Breast epithelium (tissue), 4 donors: Measurements from ENCODE around the gene PUS7. TPM values are rescaled to one million over a fixed set of nuclear protein-coding genes. Genes with fewer than 3 reads are reported as not detected.
A peak's percentile ranks its signal among the peaks of the same experiment; 100 is the strongest.

ENCODE experiments used
- DNase-seq, 2 donors: peaks; one replicate each; pipeline ENCODE4 v3.0.0-alpha.2; 2019; ENCODE audit warnings: low spot score in 2 of 2
- H3K27ac ChIP-seq, 2 donors: fragments of 200-600 bp; sonication (generic) in 1 of 2; one replicate each; pipeline ENCODE4 v1.5.1; 2016 to 2019; ENCODE audit warnings: mild to moderate bottlenecking in 1 of 2
- H3K27me3 ChIP-seq, 2 donors: fragments of 200-600 bp; sonication (generic) in 1 of 2; one replicate each; pipeline versions ENCODE4 v1.5.1 to v1.6.0; 2017 to 2019; ENCODE audit warnings: control low read depth in 1 of 2, mild to moderate bottlenecking in 1 of 2
- H3K36me3 ChIP-seq: fragments of 200-600 bp; one replicate; pipeline ENCODE4 v1.5.1; 2019
- H3K4me1 ChIP-seq, 2 donors: fragments of 200-600 bp; sonication (generic); one replicate each; pipeline ENCODE4 v1.5.1; 2016 to 2019; ENCODE audit warnings: control low read depth in 1 of 2
- H3K4me3 ChIP-seq, 3 donors: fragments of 200-600 bp; sonication (generic); 1 replicate in 2 of 3; 2 replicates in 1 of 3; pipeline ENCODE4 v1.5.1; 2016 to 2019; ENCODE audit warnings: mild to moderate bottlenecking in 3 of 3, moderate library complexity in 2 of 3
- H3K9me3 ChIP-seq, 2 donors: fragments of 200-600 bp; sonication (generic) in 1 of 2; one replicate each; pipeline ENCODE4 v1.5.1; 2016 to 2019; ENCODE audit warnings: control low read depth in 1 of 2
- CTCF ChIP-seq, 3 donors: fragments of 450-650 bp; IDR thresholded peaks; one replicate each; pipeline ENCODE4 v1.5.1; 2016 to 2017; ENCODE audit warnings: antibody characterized with exemption in 3 of 3, mild to moderate bottlenecking in 3 of 3, moderate library complexity in 3 of 3
- POLR2A ChIP-seq: fragments of 450-650 bp; IDR thresholded peaks from one replicate; pipeline ENCODE4 v1.6.1; 2016; ENCODE audit warnings: antibody characterized with exemption, mild to moderate bottlenecking, moderate library complexity
- POLR2AphosphoS5 ChIP-seq, 3 donors: sonication (generic); formaldehyde crosslinking; IDR thresholded peaks; one replicate each; pipeline ENCODE4 v1.6.1; 2017; ENCODE audit warnings: antibody characterized with exemption in 3 of 3
- intact Hi-C: fragments of 100-400 bp; cut with DNase I; formaldehyde crosslinking; loops from one replicate; pipeline ENCODE4 v1.15.1; 2023; ENCODE audit warnings: low total_unique reads
- total RNA-seq, 3 donors: library from RNA; depleted of rRNA; stranded (reverse); fragments of >200 nt; gene quantifications; one replicate each; pipeline ENCODE4 v1.1.0, GENCODE V29; 2016

PUS7 gene
- total RNA-seq, 3 donors from 2014 or later, result 18.9 to 23.6 (median 19.5) TPM

DNA sequence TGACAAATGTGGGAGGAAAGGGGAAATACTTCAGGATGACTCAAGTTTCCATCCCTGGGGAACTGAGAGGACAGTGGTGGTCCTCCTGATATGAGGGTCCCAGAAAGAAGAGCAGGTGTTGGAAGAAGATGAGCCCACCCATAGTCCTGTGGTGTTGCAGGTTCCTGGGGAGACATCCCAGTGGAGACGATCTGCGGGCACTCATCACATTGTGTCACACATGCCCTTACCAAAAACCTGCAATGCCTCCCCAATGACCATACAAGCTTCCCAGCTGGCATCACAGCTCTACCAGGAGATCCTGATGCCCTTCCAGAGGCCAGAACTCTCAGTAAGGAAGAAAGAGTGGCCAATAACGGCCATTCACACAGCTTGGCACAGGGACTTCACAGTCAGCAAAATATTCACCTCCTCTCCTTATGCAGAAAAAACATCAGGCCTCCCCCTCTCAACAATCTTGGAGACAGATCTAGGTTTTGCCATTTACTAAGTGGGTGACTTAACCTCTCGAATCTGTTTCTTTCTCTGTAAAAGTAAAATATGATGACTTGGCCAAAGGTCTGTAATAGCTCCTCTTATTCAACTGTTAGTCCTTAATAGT lies 9.0 kb downstream of the PUS7 start:
- H3K27ac ChIP-seq, result no peak overlapping the region
- DNase-seq, result no peak
- H3K27me3 ChIP-seq, result no peaks in the 10 kb centered on the region
- no peaks in the 10 kb centered on the region for H3K4me1 ChIP-seq
- H3K4me3 ChIP-seq, result no peak overlapping the region
- H3K36me3 ChIP-seq, result no peaks in the 10 kb centered on the region
- intact Hi-C loops, result no loop called here
- no peaks in the 10 kb centered on the region for H3K9me3 ChIP-seq
- no peak for TF ChIP-seq POLR2AphosphoS5 (IDR thresholded peaks at IDR 0.05)
- TF ChIP-seq POLR2A, result no peak
- TF ChIP-seq CTCF (IDR thresholded peaks at IDR 0.05), result no peak

DNA sequence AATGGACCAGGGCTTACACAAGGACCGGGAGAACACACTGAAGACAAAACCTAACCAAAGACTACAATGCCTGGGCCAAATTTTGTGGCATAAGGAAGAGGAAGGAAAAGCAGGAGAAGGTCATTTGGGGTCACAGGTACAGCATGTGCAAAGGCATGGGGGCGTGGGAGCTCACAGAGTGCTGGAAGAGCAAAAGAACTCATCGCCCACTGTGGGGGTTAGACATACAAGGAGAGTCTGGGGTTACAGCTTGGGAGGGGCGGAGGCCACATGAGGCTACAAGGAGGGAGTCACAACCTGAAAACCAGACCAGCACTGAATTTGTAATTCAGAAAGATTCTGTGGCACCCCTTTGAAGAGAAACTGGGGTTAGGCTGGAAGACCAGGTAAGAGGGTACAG lies 9.7 kb downstream of the PUS7 start:
- DNase-seq, result no peak
- intact Hi-C loops, result no loop called here
- no peak for TF ChIP-seq CTCF (IDR thresholded peaks at IDR 0.05)
- TF ChIP-seq POLR2AphosphoS5 (IDR thresholded peaks at IDR 0.05), result no peak
- no peak for TF ChIP-seq POLR2A

GRCh38 chr7:105502173-105502572 lies 19.9 kb downstream of the PUS7 start:
- Histone ChIP-seq H3K4me3 (no peak overlapping the region), H3K4me1 (no peaks in the 10 kb centered on the region), H3K9me3 (no peaks in the 10 kb centered on the region), H3K27me3 (no peaks in the 10 kb centered on the region), H3K27ac (no peak overlapping the region), H3K36me3 (no peaks in the 10 kb centered on the region)
- TF ChIP-seq CTCF (IDR thresholded peaks at IDR 0.05), result no peak
- no peak for TF ChIP-seq POLR2A
- TF ChIP-seq POLR2AphosphoS5 (IDR thresholded peaks at IDR 0.05), result no peak
- no peak for DNase-seq
- intact Hi-C loops, result no loop called here

More for the DNA sequence above, 9.7 kb downstream of the PUS7 start:
- no peaks in the 10 kb centered on the region for H3K36me3 ChIP-seq
- no peak overlapping the region for H3K4me3 ChIP-seq
- no peaks in the 10 kb centered on the region for H3K4me1 ChIP-seq
- H3K9me3 ChIP-seq, result no peaks in the 10 kb centered on the region
- H3K27ac ChIP-seq, result no peak overlapping the region
- no peaks in the 10 kb centered on the region for H3K27me3 ChIP-seq

DNA sequence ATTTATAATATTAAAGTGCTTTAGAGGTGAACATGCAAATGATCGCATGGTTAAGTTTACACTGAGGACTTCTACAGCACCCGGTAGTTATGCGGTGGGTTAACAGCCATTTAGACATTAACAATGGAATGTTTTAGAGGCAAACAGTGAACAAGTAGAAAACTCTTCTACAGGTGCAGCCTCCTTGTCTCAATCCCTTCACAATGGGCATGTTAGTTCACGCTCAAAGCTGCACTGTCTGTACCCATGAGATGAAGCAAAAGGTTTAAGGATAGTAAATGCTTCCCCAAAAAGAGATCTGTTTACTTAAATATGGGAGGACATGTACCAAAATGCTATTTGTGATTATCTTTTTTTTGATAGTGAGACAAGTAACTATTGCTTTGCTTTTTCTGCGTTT lies 25.1 kb downstream of the PUS7 start:
- intact Hi-C loops, result no loop called here
- TF ChIP-seq CTCF (IDR thresholded peaks at IDR 0.05) (no peak), POLR2A (no peak), POLR2AphosphoS5 (IDR thresholded peaks at IDR 0.05) (no peak)
- H3K27me3 ChIP-seq, result no peaks in the 10 kb centered on the region

DNA sequence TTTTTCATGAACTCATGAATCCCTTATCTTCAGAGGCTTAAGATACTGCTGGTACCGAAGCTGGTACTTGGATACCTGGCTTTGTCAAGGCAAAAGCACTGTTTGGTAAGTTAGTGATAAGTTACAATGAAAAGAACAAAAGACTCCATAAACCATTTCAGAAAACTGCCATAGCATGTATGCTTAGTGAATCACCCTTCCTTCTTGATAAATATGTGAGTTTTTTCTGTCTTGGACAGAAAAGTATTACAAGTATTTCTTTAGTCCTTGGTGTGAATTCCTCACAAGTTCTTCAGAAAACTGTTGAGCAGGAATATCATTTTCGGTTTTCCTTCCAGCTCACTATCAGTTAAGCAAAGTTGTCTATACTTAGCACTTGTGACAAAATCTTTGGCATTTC lies 25.6 kb downstream of the PUS7 start:
- intact Hi-C loops, result no loop called here
- no peak for TF ChIP-seq POLR2AphosphoS5 (IDR thresholded peaks at IDR 0.05)
- Histone ChIP-seq H3K27ac (no peak overlapping the region), H3K4me3 (no peak overlapping the region), H3K36me3 (no peaks in the 10 kb centered on the region), H3K9me3 (no peaks in the 10 kb centered on the region), H3K27me3 (no peaks in the 10 kb centered on the region), H3K4me1 (no peaks in the 10 kb centered on the region)
- DNase-seq, result no peak

More for the DNA sequence above, 25.1 kb downstream of the PUS7 start:
- Histone ChIP-seq H3K4me1 (no peaks in the 10 kb centered on the region), H3K4me3 (no peak overlapping the region), H3K36me3 (no peaks in the 10 kb centered on the region), H3K27ac (no peak overlapping the region), H3K9me3 (no peaks in the 10 kb centered on the region)
- no peak for DNase-seq

GRCh38 chr7:105493923-105494315 lies 28.2 kb downstream of the PUS7 start:
- intact Hi-C loops, result no loop called here
- no peaks in the 10 kb centered on the region for H3K4me1 ChIP-seq
- H3K36me3 ChIP-seq, result no peaks in the 10 kb centered on the region
- H3K4me3 ChIP-seq, result peak overlapping the region in 2 of 3 donors; percentile 9 to 12
- peak in 1 of 2 donors; percentile 54 for DNase-seq
- peak overlapping the region; percentile 29 to 50 for H3K27ac ChIP-seq
- H3K9me3 ChIP-seq, result no peaks in the 10 kb centered on the region
- TF ChIP-seq CTCF (IDR thresholded peaks at IDR 0.05), result no peak
- H3K27me3 ChIP-seq, result no peaks in the 10 kb centered on the region
